Measurements from ENCODE around the gene NBL1. TPM values are rescaled to one million over a fixed set of nuclear protein-coding genes. Genes with fewer than 3 reads are reported as not detected.

NBL1 gene
- total RNA-seq, 1 donor from 2014 or later: 154 TPM

DNA sequence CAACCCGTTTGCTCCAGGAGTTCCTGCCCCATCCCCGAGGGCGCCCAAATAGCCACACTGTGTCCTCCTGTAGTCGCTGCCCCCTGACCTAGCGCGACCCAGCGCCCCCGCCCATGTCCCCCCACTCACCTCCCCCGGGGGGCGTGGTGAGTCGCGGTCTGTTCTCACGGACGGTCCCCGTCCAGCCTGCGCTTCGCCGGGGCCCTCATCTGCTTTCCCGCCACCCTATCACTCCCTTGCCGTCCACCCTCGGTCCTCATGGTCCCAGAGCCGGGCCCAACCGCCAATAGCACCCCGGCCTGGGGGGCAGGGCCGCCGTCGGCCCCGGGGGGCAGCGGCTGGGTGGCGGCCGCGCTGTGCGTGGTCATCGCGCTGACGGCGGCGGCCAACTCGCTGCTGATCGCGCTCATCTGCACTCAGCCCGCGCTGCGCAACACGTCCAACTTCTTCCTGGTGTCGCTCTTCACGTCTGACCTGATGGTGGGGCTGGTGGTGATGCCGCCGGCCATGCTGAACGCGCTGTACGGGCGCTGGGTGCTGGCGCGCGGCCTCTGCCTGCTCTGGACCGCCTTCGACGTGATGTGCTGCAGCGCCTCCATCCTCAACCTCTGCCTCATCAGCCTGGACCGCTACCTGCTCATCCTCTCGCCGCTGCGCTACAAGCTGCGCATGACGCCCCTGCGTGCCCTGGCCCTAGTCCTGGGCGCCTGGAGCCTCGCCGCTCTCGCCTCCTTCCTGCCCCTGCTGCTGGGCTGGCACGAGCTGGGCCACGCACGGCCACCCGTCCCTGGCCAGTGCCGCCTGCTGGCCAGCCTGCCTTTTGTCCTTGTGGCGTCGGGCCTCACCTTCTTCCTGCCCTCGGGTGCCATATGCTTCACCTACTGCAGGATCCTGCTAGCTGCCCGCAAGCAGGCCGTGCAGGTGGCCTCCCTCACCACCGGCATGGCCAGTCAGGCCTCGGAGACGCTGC, 21.7 kb downstream of the NBL1 start:
- DNase-seq (ENCODE audit: low spot score): no peak

DNA sequence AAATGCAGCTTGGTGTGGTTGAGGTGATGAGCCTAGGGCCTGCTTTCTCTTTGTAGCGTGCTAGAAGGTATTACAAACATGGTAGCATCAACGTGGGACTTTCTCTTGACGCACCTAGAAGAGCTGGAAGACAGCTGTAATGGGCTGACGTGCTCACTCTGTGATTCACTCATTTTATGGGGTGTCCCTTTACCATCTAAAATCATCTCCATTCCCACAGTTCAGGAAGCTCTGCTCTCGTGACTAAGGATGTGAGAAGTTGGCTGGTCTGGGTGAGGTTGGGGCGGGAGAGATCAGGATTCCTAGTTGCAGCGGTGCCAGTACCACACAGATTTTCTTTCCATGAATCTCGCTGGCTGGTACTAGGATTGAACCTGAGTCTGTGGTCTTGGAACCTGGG, 24.8 kb downstream of the NBL1 start:
- DNase-seq (ENCODE audit: low spot score): no peak

DNA sequence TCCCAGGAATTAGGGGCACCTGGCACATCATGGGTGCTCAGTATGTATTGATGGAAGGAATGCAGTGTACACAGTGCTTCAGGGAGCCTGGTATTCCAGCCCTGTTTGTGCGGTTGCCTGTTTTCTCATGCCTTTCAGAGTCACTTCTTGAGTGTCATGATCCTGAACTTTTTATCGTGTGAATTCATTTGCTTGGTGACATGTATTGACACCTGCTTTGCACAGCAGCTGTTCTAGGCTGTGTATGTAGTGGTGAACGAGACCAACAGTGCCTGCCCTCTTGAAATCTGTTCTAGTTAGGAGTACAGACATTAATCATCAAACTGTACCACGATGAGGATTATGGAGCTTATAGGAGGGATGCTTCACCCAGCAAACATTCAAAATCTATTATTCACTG, 26.7 kb downstream of the NBL1 start:
- DNase-seq (ENCODE audit: low spot score): no peak

DNA sequence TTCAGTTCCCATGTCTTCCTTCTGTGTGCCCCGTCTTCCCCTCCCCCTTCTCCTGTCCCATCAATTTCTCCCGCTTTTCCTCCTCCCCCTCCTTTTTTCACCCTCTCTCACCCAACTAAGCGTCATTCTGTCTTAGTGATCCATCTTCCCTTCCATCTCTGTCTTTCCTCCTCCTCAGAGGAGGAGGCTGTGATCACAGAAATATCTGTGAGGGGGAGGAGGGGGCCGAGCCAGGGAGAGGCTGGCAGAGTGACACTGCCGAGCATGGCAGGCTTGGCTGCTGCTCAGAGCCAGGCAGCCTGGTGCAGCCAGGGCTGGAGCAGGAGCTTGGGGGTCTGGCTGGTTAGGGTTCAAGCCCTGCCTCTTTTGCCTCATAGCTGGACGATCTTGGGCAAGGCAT, 28.1 kb downstream of the NBL1 start:
- DNase-seq (ENCODE audit: low spot score): no peak

DNA sequence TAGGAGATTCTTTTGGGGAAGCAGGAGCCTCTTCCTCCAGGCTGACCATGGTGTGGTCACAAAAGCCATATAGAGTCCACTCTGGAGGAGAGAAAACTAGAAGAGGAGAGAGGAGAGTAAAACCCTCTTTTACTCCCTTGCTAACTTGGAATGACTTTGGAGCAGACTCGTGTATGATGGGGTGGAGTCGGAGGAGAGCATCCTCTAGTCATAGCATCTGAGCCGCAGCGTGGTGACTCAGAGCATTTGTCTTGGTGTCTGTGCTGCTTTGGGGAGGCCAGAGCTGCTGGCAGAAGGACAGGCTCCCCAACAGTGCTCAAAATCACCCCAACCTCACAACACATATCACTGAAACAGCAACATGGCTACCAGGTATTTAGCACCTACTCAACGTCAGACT, 31.7 kb downstream of the NBL1 start:
- DNase-seq (ENCODE audit: low spot score): no peak

DNA sequence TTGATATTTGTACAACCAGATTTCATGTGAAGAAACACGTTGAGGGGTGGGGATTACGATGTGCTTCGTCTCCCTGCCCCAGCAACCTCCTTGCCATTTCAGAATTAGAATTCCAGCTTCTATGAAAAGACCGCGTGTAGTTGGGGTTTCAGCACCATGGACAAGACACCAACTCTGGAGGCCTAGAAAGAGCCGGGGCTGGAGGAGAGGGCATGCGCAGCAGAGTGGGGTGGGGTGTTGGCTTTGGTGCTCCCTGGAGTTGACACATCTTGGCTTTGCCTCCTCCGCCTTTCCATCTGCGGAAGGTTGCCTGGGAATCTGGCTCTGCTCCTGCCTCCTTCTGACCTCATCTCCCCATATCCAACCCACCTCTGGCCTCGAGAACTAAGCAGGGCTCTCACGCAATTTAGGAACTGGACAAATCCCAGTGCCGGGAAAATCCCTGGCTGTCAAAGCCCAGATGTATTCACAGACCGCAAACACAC, 32.4 kb downstream of the NBL1 start:
- DNase-seq (ENCODE audit: low spot score): peak; percentile 49

DNA sequence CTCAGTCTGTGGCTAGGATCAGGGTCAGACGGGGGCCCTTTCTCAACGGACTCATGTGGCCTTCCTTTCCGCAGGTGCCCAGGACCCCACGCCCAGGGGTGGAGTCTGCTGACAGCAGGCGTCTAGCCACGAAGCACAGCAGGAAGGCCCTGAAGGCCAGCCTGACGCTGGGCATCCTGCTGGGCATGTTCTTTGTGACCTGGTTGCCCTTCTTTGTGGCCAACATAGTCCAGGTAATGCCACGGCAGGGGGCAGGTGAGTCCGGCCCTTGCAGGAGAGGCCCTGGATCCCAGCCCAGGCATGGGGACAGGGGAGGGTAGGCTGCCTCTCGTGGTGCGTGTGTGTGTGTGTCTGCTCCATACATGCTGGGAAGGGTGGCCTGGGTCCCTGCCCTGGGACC, 34.4 kb downstream of the NBL1 start:
- DNase-seq (ENCODE audit: low spot score): no peak

DNA sequence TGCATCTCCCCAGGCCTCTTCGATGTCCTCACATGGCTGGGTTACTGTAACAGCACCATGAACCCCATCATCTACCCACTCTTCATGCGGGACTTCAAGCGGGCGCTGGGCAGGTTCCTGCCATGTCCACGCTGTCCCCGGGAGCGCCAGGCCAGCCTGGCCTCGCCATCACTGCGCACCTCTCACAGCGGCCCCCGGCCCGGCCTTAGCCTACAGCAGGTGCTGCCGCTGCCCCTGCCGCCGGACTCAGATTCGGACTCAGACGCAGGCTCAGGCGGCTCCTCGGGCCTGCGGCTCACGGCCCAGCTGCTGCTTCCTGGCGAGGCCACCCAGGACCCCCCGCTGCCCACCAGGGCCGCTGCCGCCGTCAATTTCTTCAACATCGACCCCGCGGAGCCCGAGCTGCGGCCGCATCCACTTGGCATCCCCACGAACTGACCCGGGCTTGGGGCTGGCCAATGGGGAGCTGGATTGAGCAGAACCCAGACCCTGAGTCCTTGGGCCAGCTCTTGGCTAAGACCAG, 34.9 kb downstream of the NBL1 start:
- DNase-seq (ENCODE audit: low spot score): no peak

DNA sequence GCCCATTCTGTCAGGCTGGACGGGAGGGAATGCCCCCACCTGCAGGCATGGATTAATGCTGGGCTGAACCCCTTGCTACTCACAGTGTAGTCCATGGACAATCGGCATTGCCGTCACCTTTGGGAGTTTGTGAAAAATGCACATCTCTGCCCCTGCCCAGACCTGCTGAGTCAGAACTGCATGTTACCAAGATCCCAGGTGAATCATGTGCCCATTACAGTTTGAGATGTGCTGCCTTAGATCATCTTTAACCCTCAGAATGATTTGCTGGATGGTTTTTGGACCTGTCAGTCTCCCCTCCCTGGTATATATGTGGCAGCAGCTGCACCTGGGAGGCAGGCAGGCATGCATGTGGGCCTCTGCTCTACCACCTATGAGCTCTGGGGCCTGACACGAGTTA, 35.6 kb downstream of the NBL1 start:
- DNase-seq (ENCODE audit: low spot score): no peak

DNA sequence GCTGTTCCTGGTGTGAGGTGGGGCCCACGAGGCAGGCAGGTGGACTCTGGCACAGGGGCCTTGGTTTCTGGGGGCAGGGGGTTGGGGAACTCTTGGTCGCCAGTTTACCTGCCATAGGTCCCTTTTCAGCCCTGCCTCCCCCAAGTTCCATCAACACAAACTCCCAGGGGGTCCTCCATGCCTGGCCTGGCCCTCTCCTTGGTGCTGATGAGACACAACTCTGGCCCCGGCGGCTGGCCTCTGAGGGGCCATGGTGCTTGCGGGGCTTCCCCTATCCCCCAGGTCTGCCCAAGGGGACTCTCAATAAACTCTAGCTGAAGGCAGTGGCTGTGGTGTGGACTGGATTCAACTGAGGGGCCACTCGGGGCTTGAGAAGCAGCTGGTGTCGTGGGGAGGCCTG, 36.5 kb downstream of the NBL1 start:
- no peak for DNase-seq (ENCODE audit: low spot score)

DNA sequence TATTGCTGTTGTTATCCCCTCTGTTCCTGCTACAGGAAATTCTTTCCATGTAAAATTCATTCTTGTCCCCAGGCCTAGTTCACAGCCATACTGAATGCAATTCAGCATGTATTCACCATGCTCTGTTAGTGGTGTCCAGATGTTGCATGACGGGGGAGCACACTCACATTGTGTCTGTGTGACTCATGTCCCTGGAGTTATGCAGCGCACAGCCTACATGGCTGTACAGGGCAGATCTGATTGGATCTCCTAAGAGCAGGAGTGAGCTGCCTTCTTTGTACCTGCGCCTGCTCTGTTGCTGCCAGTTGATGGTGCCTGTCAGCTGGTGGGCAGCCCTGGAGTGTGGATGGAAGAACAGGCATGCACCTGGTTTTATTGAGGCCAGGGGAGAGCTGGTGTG, 38.1 kb downstream of the NBL1 start:
- no peak for DNase-seq (ENCODE audit: low spot score)

DNA sequence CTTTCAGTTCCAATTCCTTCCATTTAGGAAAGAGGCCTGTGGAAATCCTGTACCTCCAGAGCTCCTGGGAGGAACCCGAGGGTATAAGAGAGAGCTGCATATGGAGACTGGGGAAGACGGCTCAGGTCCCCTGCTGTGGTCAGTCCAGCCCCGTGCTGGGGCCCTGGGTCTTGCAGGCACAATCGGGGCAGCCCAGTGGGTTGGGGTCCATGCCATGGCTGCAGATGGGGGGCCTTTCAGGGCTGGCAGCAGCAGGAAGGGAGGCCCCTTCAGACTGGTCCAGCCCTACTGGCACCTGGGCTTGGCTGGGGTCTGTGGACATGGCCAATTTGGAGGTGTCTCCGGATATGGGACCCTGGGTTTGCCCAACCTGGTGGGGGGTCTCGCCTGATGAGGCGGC, 38.8 kb downstream of the NBL1 start:
- DNase-seq (ENCODE audit: low spot score): no peak

DNA sequence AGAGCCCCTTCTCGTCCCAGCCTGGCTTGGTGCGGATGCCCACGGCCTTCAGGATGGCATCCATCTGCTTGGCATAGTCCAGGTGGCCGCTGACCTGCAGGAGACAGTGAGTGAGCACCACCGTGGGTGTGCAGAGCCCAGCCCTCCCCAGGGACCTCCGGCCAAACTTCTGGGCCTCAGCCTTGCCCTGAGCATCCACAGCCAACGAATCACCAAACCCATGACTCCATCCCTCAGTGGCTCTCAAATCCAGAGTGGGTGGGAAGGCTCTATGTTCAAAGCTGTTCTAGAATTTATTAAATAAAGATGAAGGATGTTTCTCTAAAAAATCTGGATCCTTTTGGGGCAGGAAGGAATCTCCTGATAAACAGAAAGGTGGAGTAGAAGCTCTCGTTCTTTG, 39.2 kb downstream of the NBL1 start:
- DNase-seq (ENCODE audit: low spot score): no peak

DNA sequence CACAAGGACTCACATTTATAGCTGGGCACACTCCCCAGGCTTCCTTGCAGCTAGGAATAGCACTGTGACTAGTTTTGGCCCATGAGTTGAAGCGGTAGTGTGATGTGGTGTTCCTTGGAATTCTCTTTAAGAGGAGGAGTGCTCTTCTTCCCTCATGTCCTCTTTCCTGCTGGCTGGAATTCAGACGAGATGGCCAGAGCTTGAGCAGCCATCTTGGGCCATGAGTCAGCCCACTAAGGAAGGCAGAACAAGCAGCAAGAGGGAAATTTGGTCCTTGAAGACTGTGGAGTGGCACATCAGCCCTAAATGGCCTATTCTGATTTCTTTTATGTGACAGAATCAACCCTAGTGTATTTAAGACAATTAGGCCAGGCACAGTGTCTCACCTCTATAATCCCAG, 40.6 kb downstream of the NBL1 start:
- DNase-seq (ENCODE audit: low spot score): no peak

DNA sequence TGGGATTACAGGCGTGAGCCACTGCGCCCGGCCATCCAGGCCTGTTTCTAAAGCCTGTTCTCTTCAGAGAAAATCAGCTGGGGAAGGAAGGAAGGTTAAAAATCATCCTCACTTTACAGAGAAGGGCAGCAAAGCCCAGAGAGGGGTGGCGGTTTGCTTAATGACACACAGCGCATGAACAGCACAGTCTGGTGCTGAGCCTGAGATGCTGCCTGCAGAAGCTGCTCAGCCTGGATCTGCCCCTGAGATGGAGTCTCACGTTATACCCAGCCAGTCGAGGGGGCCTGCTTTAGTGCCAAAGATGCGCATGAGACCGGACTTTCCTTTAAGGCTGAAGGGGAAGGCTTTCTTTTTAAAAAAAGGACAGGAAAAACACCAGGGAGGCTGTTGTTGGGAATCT, 41.9 kb downstream of the NBL1 start:
- no peak for DNase-seq (ENCODE audit: low spot score)

DNA sequence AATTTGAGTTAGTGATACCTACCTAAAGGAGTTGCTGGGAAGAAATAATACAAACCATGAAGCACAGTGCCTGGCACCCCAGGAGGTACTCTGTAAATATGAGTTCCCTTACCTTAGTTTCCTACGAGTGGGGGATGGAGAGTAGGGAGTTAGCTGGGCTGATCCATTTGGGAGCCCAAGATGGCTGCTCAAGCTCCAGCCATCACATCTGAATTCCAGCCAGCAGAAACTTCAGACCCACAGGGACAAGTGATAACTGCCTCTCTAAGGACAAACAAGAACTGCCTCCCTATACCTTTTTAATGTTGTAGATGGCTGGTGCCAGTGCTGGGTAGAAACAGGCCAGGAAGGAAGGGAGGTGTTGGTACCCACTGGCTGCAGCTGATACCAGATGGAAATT, 43.3 kb downstream of the NBL1 start:
- DNase-seq (ENCODE audit: low spot score): no peak

DNA sequence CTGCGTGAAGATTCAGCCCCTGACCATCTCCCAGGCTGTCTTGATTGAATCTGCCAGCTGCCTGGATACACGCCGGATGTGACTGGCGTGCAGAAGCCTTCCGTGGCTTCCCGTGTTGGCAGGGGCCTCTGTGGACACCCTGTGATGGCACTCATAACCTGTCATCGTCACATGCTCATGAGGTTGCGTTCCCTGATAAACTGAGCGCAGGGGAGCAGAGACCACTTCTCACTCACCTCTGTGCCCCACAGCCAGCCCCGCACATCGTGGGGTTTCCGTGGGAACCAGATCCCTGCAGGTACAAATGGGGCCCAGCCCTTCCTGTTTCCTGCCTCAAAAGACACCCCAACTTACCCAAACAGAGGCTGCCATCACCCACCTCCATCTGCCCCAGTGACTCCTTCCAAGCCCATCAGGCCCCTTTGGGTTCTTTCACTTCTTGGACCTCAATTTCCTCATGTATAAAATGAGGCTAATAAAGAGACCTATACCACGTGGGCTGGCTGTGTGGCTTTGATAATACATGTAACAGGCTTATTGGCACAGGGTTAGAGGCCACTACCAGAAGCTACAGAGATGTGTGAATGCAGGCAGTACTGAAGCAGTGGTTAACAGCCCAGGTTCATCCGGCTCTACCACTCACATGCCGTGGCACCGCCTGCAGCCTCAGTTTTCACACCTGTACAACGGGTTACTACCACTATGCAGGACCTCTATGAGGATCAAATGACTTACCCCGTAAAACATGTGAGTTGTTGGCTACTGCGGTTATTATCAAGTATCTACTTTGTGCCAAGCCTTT, 44.1 kb downstream of the NBL1 start:
- DNase-seq (ENCODE audit: low spot score): no peak

DNA sequence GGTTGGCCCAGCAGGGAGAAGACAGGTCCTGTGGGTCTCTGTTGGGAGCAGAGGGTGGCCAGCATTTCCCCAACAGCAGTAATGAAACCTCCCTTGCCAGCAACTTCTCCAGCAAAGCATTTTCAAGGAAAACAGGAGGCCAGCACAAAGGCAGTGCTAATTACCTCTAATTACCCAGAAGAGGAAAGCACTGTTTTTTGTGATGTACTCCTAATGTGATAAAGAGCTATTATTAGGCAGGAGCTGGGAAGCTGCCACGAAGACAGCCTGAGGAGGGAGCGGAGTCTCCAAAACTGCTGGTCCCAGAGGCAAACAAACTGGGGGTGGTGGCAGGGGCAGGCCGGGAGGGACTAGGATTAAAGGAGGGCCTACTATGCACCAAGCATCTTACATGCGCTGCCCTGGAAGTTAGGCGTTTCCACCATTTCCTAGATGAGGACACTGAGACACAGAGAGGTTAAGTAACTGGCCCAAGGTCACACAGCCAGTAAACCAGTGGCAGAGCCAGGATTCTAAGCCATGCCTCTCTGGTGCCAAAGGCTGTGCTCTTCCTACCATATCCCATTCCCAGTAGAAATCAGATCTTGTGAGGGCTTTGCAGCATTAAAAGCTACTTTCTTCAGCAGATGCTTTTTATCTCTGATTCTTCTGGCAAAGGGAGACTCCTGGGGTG, 45.1 kb downstream of the NBL1 start:
- no peak for DNase-seq (ENCODE audit: low spot score)

DNA sequence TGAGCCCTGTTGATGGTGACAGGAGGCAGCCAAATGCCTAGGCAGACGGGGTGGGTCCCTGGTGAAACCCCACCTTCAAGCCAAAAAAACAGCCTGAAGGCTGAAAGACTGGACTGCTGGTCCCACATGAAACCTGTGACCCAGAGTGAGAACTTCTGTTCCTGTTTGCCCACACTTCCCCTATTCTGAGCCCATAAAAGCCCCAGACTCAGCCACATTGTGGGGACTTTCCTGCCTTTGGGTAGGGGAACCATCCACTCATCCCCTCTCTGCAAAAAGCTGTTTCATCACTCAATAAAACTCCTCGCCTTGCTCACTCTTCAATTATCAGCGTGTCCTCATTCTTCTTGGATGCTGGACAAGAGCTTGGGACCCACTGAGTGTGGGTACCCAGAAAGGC, 45.7 kb downstream of the NBL1 start:
- no peak for DNase-seq (ENCODE audit: low spot score)

DNA sequence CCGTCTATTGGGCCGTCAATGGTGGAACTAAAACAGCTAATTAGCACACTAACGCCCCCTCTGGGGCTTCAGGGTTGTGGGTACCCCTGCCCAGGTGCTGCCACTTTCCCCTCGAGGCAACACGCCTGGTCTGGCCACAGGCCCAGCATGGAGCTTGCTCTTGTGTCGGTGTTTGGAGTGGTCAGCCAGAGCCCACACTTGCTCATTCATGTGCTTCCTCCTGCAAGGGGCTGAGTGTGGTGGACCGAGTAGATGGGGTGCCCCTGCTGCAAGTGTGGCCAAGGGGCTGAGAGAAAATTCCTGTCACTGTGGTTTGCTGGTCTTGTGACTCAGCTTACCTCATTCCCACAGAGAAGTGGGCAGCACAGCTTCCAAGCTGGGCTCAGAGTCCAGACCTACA, 46.2 kb downstream of the NBL1 start:
- DNase-seq (ENCODE audit: low spot score): no peak

DNA sequence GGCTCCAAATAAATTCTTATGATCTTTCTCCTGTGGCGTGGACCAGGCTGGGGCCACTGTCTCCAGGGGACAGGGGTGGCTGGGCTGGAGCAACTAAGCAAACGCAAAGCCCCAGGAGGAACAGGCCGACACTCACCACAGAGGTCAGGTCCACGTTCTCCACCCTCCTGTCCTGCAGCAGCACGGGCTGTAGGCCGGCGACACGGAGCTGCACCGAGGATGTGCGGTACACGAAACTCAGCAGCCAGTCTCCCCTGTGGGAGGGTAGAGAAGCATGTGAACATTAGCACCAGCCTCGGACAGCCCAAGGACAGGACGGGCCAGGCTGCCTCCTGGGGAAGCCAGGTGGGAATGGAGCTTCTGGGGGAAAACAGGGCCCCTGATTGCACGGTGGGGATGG, 50.2 kb downstream of the NBL1 start:
- no peak for DNase-seq (ENCODE audit: low spot score)

DNA sequence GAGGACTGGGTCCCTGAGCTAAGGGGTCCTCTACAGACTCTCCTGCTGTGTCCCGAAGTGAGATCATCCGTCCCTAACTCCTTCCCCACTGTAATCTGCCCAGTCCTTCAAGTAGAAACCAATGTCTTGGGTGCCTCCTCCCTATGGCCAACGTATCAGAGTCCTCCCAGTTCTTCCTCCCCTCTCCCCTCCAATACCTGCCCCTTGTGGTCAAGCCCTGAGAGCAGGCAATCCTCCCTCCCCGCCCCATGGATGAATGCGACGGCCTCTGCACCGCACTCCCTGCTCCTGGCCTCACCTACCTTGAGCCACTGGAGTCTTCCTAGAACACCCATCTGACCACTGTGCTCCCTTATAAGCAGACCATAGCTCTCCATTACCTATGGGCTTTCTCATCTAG, 51.7 kb downstream of the NBL1 start:
- no peak for DNase-seq (ENCODE audit: low spot score)

All from mucosa of gallbladder (tissue), 1 donor.